GM06990 (cell line): ENCODE measurements around the gene HELB.

ENCODE experiments used
- DNase-seq: peaks from one replicate; pipeline ENCODE4 v3.0.0-alpha.2; 2011; ENCODE audit not compliant: insufficient read length; ENCODE audit errors: extremely low read depth
- H3K27me3 ChIP-seq: replicated peaks from 2 replicates; pipeline ENCODE4 v1.6.0; 2011; ENCODE audit warnings: low read length; ENCODE audit not compliant: control insufficient read depth, insufficient read depth
- H3K36me3 ChIP-seq: 2 replicates; pipeline ENCODE4 v1.5.1; 2011; ENCODE audit warnings: low read length; ENCODE audit not compliant: control insufficient read depth, insufficient read depth
- H3K4me3 ChIP-seq: replicated peaks from 2 replicates; pipeline ENCODE4 v1.5.1; 2011; ENCODE audit warnings: low read depth, mild to moderate bottlenecking, control low read depth, low read length
- TF ChIP-seq, protein P1 (sequence below): IDR thresholded peaks from 2 replicates; pipeline ENCODE4 v1.5.1; 2011; ENCODE audit warnings: low read length, control low read depth, mild to moderate bottlenecking, inconsistent platforms; ENCODE audit not compliant: insufficient read depth, poor library complexity, severe bottlenecking

The HELB gene

DNA sequence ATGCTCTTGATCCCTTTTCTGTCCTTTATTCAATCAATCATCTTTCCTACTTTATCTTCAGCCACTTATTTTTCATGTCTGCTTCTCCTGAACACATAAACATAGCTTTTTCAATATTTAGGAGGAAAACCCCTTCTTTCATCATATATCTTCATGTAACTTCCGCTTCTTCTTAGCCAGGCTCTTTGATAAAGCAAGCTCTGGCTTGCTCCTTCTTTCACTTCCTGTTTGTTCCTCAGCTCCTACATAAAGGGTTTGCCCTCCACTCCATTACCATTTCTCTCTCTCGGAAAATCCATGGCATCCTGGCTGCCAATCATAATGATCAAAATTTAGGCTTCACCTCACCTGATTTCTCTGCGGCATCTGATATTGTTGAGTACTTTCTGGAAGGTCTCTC, 33.7 kb upstream of the HELB start:
- TF ChIP-seq, protein P1, sequence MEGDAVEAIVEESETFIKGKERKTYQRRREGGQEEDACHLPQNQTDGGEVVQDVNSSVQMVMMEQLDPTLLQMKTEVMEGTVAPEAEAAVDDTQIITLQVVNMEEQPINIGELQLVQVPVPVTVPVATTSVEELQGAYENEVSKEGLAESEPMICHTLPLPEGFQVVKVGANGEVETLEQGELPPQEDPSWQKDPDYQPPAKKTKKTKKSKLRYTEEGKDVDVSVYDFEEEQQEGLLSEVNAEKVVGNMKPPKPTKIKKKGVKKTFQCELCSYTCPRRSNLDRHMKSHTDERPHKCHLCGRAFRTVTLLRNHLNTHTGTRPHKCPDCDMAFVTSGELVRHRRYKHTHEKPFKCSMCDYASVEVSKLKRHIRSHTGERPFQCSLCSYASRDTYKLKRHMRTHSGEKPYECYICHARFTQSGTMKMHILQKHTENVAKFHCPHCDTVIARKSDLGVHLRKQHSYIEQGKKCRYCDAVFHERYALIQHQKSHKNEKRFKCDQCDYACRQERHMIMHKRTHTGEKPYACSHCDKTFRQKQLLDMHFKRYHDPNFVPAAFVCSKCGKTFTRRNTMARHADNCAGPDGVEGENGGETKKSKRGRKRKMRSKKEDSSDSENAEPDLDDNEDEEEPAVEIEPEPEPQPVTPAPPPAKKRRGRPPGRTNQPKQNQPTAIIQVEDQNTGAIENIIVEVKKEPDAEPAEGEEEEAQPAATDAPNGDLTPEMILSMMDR: no peak
- H3K36me3 ChIP-seq: no peaks in the 10 kb centered on the region
- H3K27me3 ChIP-seq: no peaks in the 10 kb centered on the region
- no peak for DNase-seq
- no peak overlapping the region for H3K4me3 ChIP-seq

DNA sequence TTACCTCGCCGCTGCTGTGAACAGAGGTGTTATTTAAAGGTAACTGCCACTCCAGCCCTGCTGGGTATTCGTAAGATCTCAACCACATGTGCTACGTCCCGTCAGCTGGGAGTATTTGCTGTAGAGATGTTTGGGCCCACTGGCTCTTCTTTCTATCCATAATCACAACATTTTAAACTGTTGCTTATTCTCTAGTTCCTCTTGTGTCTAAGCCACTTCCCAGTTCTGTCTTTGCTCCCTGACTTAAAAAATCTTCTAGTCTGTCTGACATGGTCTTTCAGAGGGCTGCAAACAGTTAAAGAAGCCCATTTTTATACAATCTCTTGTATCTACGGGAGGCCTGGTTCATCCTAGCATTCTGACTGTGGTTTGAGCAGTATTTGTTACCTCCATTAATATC, 33.2 kb upstream of the HELB start:
- DNase-seq: no peak
- no peaks in the 10 kb centered on the region for H3K27me3 ChIP-seq
- TF ChIP-seq, protein P1: no peak
- no peak overlapping the region for H3K4me3 ChIP-seq
- no peaks in the 10 kb centered on the region for H3K36me3 ChIP-seq

DNA sequence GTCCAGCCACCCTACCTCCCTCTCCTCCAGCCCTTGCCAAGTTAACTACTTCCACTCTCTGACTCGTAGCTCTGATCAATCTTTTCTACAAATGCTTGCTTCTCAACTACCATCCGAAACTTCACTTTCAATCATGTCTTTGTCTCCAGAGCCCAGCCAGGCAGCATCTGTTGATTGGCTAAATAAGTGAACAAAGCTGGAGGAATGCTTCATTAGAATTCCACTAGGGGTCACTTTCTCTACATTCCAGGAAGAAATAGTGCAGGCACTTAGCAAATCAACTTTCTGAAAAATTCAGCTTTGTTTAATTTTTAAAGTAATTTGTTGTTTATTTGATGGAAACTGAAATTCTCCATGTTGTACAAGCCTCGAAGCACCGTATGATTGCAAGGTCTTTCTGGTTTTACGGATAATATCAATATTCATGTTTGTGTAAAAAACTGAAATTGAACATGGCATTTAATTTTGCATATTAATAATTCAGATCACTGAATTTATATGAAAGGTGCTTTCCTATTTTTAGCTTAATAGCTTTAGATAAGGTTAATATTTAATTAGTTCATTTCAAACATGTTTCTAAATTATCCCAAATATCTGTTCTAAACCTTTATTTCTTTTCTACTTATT, 32.4 kb upstream of the HELB start:
- Histone ChIP-seq H3K27me3 (no peaks in the 10 kb centered on the region), H3K36me3 (no peaks in the 10 kb centered on the region), H3K4me3 (no peak overlapping the region)
- TF ChIP-seq, protein P1: peak; percentile 53
- peak; percentile 29 for DNase-seq

DNA sequence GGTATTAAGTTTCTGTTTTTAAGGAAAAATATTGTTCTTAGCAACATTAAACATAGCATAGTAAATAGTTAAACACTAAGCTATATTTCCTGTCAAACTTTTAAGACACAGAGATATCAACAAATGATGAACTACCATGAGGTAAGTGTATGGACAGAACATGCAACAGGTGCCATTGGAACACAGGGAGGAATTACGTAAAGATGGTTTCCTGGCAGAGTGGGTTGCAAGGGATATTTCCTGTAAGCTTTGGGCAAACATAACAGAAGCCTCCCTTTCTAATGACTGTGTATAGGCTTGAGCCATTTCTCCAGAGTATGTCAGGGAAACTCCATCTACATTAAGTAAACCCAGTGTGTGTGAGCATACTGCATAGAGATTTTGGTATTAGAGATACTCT, 31.7 kb upstream of the HELB start:
- Histone ChIP-seq H3K36me3 (no peaks in the 10 kb centered on the region), H3K27me3 (no peaks in the 10 kb centered on the region), H3K4me3 (no peak overlapping the region)
- no peak for DNase-seq
- TF ChIP-seq, protein P1: no peak

DNA sequence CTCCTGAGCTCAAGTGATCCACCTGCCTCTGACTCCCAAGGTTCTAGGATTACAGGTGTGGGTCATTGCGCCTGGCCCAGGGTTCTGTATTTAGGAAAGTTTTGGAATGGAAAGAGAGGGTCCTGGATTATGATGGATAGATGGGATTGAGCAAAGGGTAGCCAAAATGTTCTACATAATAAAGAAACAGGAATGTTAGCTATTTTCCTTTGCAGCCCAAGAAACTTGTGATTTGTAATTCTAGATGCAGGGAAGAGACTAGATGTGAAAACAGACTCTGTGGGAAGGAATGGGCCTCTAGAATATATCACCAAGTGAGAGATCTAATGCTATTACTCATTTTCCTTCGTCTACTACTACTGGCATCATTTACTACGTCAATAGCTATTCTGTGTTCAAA, 29.6 kb upstream of the HELB start:
- H3K27me3 ChIP-seq: no peaks in the 10 kb centered on the region
- TF ChIP-seq, protein P1: no peak
- DNase-seq: no peak
- no peak overlapping the region for H3K4me3 ChIP-seq
- H3K36me3 ChIP-seq: no peaks in the 10 kb centered on the region

DNA sequence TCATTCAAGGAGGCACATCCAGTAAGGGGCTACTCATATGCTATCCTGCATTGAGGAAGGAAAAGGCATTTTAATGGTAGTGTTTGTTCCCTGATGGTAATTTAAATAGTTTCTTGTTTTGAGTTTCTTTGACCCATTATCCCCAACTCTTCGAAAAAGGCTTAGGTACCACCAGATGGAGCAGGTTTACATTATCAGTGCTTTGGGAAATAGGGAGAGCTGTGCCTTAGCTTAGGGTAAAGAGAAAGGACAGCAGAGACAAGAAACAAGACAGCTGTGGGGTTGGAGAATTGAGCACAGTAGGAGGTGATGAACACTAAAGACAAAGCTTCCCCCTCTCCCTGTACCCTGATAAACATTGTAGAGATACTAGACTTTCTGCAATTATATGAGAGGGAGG, 29.1 kb upstream of the HELB start:
- H3K36me3 ChIP-seq: no peaks in the 10 kb centered on the region
- TF ChIP-seq, protein P1: no peak

More for the DNA sequence above, 29.1 kb upstream of the HELB start:
- Histone ChIP-seq H3K27me3 (no peaks in the 10 kb centered on the region), H3K4me3 (no peak overlapping the region)
- DNase-seq: no peak
